Neural progenitor cell (in vitro differentiated cells): ENCODE data around the gene ARHGAP40.

ENCODE experiments used
- EZH2 ChIP-seq: fragments of 200-600 bp; sonication (generic); IDR thresholded peaks from 2 replicates; pipeline ENCODE4 v1.6.1; 2017; ENCODE audit warnings: antibody characterized with exemption, mild to moderate bottlenecking, moderate library complexity
- EZH2phosphoT487 ChIP-seq: fragments of 200-600 bp; sonication (generic); IDR thresholded peaks from 2 replicates; pipeline ENCODE4 v1.6.1; 2017; ENCODE audit warnings: antibody characterized with exemption
- TF ChIP-seq, protein P1 (sequence below): fragments of 200-600 bp; sonication (generic); IDR thresholded peaks from 2 replicates; pipeline ENCODE4 v1.5.1; 2017; ENCODE audit warnings: antibody characterized with exemption, mild to moderate bottlenecking

DNA sequence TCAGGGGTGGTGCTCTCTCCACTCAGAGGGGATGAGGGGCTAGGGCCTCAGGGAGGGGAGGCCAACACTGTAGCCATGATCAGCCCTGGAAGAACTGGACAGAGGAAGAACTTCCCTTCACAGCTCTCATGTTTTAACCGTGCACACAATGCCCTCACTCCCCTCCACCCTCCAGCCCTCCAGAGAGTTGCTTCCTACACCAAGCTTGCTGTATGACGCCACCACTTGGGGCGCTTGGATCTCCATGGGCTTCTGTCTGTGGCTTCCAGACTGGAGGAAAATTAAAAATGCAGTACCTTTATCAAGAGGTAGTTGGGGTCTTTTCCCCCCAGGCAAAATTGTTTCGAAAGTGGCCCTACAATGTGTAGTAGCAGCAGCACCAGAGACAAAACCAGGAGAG lies 48.4 kb downstream of the ARHGAP40 start:
- no peak for TF ChIP-seq EZH2
- TF ChIP-seq, protein P1, sequence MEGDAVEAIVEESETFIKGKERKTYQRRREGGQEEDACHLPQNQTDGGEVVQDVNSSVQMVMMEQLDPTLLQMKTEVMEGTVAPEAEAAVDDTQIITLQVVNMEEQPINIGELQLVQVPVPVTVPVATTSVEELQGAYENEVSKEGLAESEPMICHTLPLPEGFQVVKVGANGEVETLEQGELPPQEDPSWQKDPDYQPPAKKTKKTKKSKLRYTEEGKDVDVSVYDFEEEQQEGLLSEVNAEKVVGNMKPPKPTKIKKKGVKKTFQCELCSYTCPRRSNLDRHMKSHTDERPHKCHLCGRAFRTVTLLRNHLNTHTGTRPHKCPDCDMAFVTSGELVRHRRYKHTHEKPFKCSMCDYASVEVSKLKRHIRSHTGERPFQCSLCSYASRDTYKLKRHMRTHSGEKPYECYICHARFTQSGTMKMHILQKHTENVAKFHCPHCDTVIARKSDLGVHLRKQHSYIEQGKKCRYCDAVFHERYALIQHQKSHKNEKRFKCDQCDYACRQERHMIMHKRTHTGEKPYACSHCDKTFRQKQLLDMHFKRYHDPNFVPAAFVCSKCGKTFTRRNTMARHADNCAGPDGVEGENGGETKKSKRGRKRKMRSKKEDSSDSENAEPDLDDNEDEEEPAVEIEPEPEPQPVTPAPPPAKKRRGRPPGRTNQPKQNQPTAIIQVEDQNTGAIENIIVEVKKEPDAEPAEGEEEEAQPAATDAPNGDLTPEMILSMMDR = no peak
- TF ChIP-seq EZH2phosphoT487 = no peak
